Stimulated activated CD8-positive, alpha-beta memory T cell treated with anti-CD3 and anti-CD28 coated beads, Interleukin-4, amount 100 ng/mL, for 48 hours (primary cell): ENCODE measurements around the gene STRA6.
"Not testable (repeated sequence)": the region's sequence is repeated elsewhere in the genome, so short reads cannot be mapped to it uniquely, and the experiment has no call there.

Experiments used
- DNase-seq: peaks from one replicate; pipeline ENCODE4 v3.0.0-alpha.2; 2020

Gene STRA6

GRCh38 chr15:74179983-74180880 lies 22.4 kb downstream of the STRA6 start:
- no peak for DNase-seq

- no peak for DNase-seq
Measured at GRCh38 chr15:74179101-74179841, 23.3 kb downstream of the STRA6 start.

DNA sequence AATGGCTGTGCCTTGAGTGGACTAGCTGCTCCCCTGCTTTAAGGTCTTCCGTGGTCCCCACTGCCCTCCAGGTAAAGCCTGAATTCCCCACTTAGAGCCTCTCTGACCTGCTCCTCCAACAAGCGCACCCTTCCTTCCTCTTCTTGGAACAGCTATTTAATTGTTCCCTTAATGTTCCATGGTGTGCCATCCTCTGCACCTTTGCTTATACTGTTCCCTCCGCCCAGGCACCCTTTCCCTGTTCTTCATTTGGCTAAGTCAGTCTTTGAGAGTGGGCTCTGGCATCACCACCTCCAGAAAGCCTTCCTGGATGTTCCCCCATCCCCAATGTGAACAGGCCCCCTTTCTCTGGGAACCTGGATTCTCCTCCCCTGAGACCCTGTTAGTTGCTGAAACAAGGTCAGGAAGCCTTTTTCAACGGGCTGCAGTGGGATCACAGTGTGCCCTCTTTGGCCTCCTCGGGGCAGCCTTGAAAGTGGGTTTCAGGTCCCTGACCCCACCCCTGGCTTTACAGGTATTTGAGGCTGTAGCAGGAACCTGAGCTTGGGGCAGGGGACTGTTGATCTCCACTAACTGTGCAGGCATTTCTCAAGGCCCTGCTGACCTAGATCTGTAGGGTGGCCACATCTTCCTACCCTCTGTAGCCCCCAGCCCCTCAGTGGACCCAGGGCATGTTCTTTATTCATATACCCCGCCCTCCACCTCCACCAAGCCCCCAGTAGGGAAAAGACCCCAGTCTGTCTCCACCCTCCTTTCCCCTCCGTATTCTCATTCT lies 24.1 kb downstream of the STRA6 start:
- DNase-seq: no peak

DNA sequence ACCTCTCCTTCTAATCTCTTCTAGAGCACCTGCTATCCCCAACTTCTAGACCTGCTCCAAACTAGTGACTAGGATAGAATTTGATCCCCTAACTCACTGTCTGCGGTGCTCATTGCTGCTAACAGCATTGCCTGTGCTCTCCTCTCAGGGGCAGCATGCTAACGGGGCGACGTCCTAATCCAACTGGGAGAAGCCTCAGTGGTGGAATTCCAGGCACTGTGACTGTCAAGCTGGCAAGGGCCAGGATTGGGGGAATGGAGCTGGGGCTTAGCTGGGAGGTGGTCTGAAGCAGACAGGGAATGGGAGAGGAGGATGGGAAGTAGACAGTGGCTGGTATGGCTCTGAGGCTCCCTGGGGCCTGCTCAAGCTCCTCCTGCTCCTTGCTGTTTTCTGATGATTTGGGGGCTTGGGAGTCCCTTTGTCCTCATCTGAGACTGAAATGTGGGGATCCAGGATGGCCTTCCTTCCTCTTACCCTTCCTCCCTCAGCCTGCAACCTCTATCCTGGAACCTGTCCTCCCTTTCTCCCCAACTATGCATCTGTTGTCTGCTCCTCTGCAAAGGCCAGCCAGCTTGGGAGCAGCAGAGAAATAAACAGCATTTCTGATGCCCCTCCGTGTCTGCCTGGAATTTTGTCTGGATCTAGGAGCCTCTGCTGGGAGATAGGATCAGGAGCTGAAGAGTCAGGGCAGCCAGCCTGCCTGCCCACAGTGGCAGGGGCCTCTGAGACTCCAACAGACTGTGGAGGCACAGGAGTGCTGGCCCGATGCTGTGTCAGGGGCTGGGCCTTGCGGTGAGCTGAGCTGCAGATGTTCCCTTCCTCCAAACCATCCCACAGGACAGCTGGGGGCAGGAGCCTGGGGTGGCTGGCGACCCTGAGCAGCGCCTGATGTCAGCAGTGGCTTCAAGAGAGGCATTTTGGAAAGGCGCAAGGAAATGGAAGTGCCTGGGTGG lies 26.0 kb downstream of the STRA6 start:
- no peak for DNase-seq

- no peak for DNase-seq
Measured at GRCh38 chr15:74175271-74176191, 27.1 kb downstream of the STRA6 start.

DNA sequence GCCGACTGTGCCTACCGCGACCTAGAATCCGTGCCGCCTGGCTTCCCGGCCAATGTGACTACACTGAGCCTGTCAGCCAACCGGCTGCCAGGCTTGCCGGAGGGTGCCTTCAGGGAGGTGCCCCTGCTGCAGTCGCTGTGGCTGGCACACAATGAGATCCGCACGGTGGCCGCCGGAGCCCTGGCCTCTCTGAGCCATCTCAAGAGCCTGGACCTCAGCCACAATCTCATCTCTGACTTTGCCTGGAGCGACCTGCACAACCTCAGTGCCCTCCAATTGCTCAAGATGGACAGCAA lies 27.7 kb downstream of the STRA6 start:
- no peak for DNase-seq

GRCh38 chr15:74174219-74174957 lies 28.2 kb downstream of the STRA6 start:
- DNase-seq: no peak

GRCh38 chr15:74173380-74174218 lies 29.0 kb downstream of the STRA6 start, which contains the start of gene ISLR:
ISLR (plus strand) TSS chr15:74173710; CDS start chr15:74174859, 1,149 bp downstream.
- DNase-seq: no peak

- DNase-seq: no peak
Measured at GRCh38 chr15:74172701-74173379, 29.7 kb downstream of the STRA6 start.

GRCh38 chr15:74171965-74172541 lies 30.5 kb downstream of the STRA6 start:
- no peak for DNase-seq

- DNase-seq: no peak
Measured at GRCh38 chr15:74170875-74171578, 31.6 kb downstream of the STRA6 start.

DNA sequence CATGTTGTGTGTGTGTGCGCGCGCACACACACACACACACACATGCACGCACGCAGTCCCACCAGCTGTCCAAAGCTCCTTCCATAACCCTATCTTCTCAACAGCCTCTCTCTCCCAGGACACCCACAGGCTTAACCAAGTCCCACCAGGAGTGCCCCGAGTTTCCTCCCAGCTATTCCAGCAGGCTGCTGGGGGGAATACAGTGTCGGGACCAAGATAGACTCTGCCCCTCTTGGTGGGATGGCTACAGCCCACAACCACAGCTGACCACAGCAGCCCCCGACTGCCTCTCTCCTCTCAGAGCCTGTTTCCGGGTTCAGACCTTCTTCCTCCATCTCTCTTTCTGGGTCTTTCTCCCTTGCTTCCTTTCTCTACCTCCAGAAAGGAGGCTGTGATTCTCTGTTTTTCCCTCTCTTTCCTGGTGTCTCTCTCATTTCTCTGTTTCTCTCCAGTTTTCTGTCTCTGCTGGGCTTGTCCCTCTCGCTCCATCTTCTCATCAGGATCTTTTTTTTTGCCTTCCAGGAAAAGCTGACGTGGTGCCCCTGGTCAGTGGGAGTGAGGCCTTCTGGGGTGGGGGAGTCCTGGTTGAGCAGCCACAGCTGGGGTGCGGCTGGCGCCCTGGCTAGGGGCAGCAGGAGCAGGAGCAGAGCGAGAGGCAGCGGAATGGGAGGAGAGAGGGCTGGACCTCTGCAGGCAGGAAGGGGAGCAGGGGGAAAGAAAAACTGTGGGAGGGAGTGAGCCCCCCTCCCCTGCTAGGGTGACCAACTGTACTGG lies 32.3 kb downstream of the STRA6 start:
- no peak for DNase-seq

DNA sequence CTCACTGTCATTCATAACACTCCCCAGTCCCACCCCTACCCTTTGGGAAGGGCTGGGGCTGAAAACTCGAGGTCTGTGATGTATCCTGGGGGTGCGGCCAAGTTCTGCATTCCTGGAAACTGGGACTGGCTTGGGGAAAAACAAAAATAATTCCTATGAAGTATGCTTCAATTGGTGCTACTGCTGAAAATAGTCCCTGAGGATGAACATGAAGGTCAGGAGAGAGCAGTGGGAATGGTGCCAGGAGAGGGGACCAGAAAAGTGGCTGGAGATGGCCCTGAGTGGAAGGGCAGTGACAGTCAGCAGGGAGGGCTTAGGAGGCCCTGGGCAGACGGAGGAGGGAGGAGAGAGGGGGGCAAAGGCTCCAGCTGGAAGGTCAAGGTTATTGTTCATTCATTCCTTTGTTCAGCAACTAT lies 33.9 kb downstream of the STRA6 start:
- DNase-seq: no peak

DNA sequence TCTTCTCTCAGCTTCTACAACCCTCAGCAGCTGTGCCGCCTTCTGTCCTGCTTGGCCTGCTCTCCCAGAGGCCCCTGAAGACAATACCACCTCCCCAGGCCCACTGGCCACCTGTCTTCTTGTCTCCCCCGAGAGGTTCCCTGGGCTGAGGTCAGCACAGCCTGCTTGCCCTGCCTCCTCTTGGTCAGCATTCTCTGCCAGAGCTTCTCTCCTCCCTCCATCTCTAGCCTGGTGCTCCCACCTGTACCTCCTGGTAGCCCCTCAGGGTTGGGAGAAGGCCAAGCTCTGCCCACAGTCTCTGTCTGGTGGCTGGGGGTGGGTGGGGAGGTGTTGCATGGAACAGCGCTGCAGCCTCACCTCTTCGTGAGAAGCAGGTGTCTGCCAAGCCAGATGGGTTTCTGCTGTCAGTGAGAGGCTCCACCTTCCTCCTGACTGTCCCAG lies 34.7 kb downstream of the STRA6 start:
- no peak for DNase-seq

DNA sequence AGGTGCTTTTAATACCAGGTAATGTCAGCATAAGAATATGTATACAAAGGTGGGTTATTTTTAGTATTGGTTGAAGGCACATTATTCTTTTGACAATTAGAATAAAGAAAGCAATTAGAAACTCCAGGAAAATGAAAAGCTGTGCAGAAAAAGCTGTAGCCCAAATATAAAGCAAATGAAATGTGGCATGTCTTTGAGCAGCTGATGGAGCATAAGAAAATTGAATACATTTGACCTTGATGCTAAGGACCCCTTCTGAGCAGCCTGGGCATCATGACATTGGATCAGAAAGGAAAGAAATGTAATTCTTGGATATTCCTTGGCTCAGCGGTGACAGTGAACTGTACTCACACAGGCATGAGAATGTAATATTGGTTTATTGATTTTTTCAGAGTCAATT lies 37.1 kb downstream of the STRA6 start:
- no peak for DNase-seq

- not testable (repeated sequence) for DNase-seq
Measured at GRCh38 chr15:74162195-74162536, 40.4 kb downstream of the STRA6 start.

DNA sequence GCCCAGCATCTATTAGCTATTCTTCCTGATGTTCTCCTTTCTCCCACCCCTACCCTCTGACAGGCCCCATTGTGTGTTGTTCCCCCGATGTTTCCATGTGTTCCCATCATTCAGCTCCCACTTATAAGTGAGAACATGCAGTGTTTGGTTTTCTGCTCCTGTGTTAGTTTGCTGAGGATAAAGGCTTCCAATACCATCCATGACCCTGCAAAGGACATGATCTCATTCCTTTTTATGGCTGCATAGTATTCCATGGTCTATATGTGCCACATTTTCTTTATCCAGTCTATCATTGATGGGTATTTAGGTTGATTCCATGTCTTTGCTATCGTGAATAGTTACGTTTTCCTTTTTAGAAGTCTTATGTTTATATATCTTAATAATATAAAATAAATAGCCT lies 42.2 kb downstream of the STRA6 start:
- not testable (repeated sequence) for DNase-seq
